ENCODE results near the gene GLCE. TPM values are rescaled to one million over a fixed set of nuclear protein-coding genes. Genes with fewer than 3 reads are reported as not detected.
A peak's percentile ranks its signal among the peaks of the same experiment; 100 is the strongest.

The GLCE gene
- total RNA-seq, 1 donor from 2014 or later: 13.6 TPM

DNA sequence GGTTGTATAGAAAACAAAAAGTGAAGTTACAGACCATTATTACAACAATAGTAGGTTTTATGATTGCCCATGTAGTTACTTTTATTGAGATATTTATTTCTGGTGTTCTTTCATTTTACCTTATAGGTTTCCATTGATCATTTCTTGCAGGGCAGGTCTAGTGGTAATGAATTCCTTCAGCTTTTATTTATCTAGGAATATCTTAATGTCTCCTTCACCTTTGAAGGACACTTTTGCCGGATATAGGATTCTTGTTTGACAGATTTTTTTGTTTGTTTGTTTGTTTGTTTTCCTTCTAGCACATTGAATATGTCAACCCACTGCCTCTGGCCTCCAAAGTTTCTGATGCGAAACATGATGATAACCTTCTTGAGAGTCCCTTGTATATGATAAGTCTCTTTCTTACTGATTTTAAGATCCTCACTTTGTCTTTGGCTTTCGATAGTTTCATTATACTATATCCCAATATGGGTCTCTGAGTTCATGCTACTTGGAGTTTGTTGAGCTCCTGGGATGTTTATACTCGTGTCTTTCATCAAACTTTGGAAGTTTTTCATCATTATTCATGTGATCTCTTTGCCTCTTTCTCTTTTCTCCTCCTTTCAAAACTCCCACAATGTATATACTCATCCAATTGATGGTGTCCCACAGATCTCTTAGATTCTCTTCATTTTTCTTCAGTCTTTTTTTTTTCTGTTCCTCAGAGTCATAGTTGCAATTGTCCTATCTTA is 62.8 kb downstream of the GLCE start:
- Histone ChIP-seq H3K4me3 (ENCODE audit: insufficient read depth, low read depth, low read length) (no peak overlapping the region), H3K27ac (ENCODE audit: low read depth, low read length) (no peak overlapping the region), H3K27me3 (ENCODE audit: insufficient read depth, low read length) (no peaks in the 10 kb centered on the region), H3K9ac (ENCODE audit: low read length) (no peak overlapping the region), H3K36me3 (ENCODE audit: insufficient read depth, low read length) (no peaks in the 10 kb centered on the region), H3K4me1 (ENCODE audit: insufficient read depth, low read length) (no peaks in the 10 kb centered on the region), H3K9me3 (ENCODE audit: insufficient read depth, low read depth, low read length) (no peaks in the 10 kb centered on the region), H3K4me2 (ENCODE audit: low read length) (no peak overlapping the region), H2AFZ (ENCODE audit: low read depth, low read length) (no peak overlapping the region), H4K20me1 (ENCODE audit: insufficient read depth, low read length) (no peaks in the 10 kb centered on the region), H3K79me2 (ENCODE audit: insufficient read depth, low read length) (no peaks in the 10 kb centered on the region)
- TF ChIP-seq, protein P1, sequence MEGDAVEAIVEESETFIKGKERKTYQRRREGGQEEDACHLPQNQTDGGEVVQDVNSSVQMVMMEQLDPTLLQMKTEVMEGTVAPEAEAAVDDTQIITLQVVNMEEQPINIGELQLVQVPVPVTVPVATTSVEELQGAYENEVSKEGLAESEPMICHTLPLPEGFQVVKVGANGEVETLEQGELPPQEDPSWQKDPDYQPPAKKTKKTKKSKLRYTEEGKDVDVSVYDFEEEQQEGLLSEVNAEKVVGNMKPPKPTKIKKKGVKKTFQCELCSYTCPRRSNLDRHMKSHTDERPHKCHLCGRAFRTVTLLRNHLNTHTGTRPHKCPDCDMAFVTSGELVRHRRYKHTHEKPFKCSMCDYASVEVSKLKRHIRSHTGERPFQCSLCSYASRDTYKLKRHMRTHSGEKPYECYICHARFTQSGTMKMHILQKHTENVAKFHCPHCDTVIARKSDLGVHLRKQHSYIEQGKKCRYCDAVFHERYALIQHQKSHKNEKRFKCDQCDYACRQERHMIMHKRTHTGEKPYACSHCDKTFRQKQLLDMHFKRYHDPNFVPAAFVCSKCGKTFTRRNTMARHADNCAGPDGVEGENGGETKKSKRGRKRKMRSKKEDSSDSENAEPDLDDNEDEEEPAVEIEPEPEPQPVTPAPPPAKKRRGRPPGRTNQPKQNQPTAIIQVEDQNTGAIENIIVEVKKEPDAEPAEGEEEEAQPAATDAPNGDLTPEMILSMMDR (IDR thresholded peaks at IDR 0.05; ENCODE audit: insufficient read depth, low read depth, low read length): no peak
- TF ChIP-seq EZH2 (IDR thresholded peaks at IDR 0.05; ENCODE audit: insufficient read depth, low read length): no peak
- FAIRE-seq: no peak
- Mint-ChIP-seq H3K9me3 (ENCODE audit: unreplicated experiment) (peaks cover 2% of the 10 kb centered on the region), H3K4me3 (ENCODE audit: unreplicated experiment) (no peak overlapping the region), H3K27ac (ENCODE audit: unreplicated experiment) (no peak overlapping the region), H3K36me3 (ENCODE audit: low read depth, unreplicated experiment) (no peaks in the 10 kb centered on the region), H3K4me1 (ENCODE audit: low read depth, unreplicated experiment) (no peaks in the 10 kb centered on the region), H3K27me3 (ENCODE audit: low read depth, unreplicated experiment) (no peaks in the 10 kb centered on the region)
- DNase-seq (ENCODE audit: low read depth): no peak

DNA sequence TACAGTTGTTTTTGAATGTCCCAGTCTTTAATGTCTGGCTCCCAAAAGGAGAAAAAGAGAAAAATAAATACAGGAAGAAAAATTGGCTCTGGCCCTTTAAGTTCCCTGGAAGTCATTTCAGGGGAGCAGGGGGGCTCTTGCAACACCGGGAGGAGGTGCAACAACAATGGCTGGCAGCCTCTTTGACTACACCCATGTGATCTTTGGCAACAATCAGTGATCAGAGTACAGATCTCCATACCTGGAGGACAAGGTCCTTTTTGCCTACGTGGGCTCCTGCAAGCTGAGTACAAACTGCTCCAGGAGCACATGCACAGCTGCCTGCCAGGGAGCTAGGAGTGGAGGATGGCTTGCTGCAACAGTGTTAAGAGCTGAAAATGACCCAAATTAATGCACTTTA is 63.9 kb downstream of the GLCE start:
- TF ChIP-seq, protein P1 (IDR thresholded peaks at IDR 0.05; ENCODE audit: insufficient read depth, low read depth, low read length): no peak
- TF ChIP-seq EZH2 (IDR thresholded peaks at IDR 0.05; ENCODE audit: insufficient read depth, low read length): no peak
- Mint-ChIP-seq H3K36me3 (ENCODE audit: low read depth, unreplicated experiment) (no peaks in the 10 kb centered on the region), H3K27ac (ENCODE audit: unreplicated experiment) (no peak overlapping the region), H3K4me3 (ENCODE audit: unreplicated experiment) (no peak overlapping the region), H3K4me1 (ENCODE audit: low read depth, unreplicated experiment) (no peaks in the 10 kb centered on the region), H3K27me3 (ENCODE audit: low read depth, unreplicated experiment) (no peaks in the 10 kb centered on the region), H3K9me3 (ENCODE audit: unreplicated experiment) (peaks cover 2% of the 10 kb centered on the region)
- no peaks in the 10 kb centered on the region for H3K36me3 ChIP-seq (ENCODE audit: insufficient read depth, low read length)
- H3K4me1 ChIP-seq (ENCODE audit: insufficient read depth, low read length): no peaks in the 10 kb centered on the region
- no peak overlapping the region for H3K4me2 ChIP-seq (ENCODE audit: low read length)
- H3K79me2 ChIP-seq (ENCODE audit: insufficient read depth, low read length): no peaks in the 10 kb centered on the region
- no peak overlapping the region for H3K4me3 ChIP-seq (ENCODE audit: insufficient read depth, low read depth, low read length)
- no peaks in the 10 kb centered on the region for H4K20me1 ChIP-seq (ENCODE audit: insufficient read depth, low read length)
- no peak for DNase-seq (ENCODE audit: low read depth)
- H3K9ac ChIP-seq (ENCODE audit: low read length): no peak overlapping the region
- H3K9me3 ChIP-seq (ENCODE audit: insufficient read depth, low read depth, low read length): no peaks in the 10 kb centered on the region
- H2AFZ ChIP-seq (ENCODE audit: low read depth, low read length): no peak overlapping the region
- H3K27ac ChIP-seq (ENCODE audit: low read depth, low read length): no peak overlapping the region
- FAIRE-seq: no peak
- H3K27me3 ChIP-seq (ENCODE audit: insufficient read depth, low read length): no peaks in the 10 kb centered on the region

DNA sequence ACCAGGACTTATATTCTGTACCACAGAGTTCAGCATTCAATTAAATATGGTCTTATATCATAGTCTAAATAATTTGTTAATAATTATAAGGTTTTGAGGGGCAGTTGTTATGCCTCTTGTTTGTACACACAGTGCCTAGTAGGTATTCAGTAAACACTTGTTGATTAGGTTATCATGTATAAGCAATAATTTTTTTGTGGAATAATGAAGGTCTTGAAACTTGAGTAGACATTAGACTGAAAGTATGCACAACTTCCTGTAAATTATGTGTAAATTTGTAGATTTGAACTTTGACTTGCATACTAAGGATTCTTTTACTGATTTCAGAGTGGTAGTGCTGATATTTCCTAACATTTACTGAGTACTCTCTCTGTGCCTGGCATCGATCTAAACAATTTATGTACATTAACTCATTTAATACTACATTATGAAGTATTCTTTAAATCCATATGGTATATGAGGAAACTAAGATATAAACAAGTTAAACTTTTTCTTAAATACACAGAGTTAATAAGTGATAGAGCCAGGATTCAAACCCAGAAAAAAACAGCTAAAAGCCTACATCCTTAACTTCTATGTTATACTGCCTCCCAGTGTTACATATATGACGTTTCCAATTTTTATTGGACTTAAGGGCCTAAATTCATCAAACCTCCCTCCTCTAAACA is 65.1 kb downstream of the GLCE start:
- Histone ChIP-seq H3K9ac (ENCODE audit: low read length) (no peak overlapping the region), H3K27me3 (ENCODE audit: insufficient read depth, low read length) (no peaks in the 10 kb centered on the region), H2AFZ (ENCODE audit: low read depth, low read length) (no peak overlapping the region), H3K9me3 (ENCODE audit: insufficient read depth, low read depth, low read length) (no peaks in the 10 kb centered on the region), H3K4me3 (ENCODE audit: insufficient read depth, low read depth, low read length) (no peak overlapping the region), H4K20me1 (ENCODE audit: insufficient read depth, low read length) (no peaks in the 10 kb centered on the region), H3K4me2 (ENCODE audit: low read length) (no peak overlapping the region), H3K4me1 (ENCODE audit: insufficient read depth, low read length) (no peaks in the 10 kb centered on the region), H3K79me2 (ENCODE audit: insufficient read depth, low read length) (no peaks in the 10 kb centered on the region), H3K36me3 (ENCODE audit: insufficient read depth, low read length) (no peaks in the 10 kb centered on the region), H3K27ac (ENCODE audit: low read depth, low read length) (no peak overlapping the region)
- DNase-seq (ENCODE audit: low read depth): peak; percentile 26
- Mint-ChIP-seq H3K27me3 (ENCODE audit: low read depth, unreplicated experiment) (no peaks in the 10 kb centered on the region), H3K36me3 (ENCODE audit: low read depth, unreplicated experiment) (no peaks in the 10 kb centered on the region), H3K9me3 (ENCODE audit: unreplicated experiment) (peaks cover 2% of the 10 kb centered on the region), H3K27ac (ENCODE audit: unreplicated experiment) (no peak overlapping the region), H3K4me3 (ENCODE audit: unreplicated experiment) (no peak overlapping the region), H3K4me1 (ENCODE audit: low read depth, unreplicated experiment) (no peaks in the 10 kb centered on the region)
- FAIRE-seq: peak; percentile 63
- TF ChIP-seq EZH2 (IDR thresholded peaks at IDR 0.05; ENCODE audit: insufficient read depth, low read length): no peak
- TF ChIP-seq, protein P1 (IDR thresholded peaks at IDR 0.05; ENCODE audit: insufficient read depth, low read depth, low read length): peak; percentile 37
